Measurements from ENCODE around the gene GJA5.

DNA sequence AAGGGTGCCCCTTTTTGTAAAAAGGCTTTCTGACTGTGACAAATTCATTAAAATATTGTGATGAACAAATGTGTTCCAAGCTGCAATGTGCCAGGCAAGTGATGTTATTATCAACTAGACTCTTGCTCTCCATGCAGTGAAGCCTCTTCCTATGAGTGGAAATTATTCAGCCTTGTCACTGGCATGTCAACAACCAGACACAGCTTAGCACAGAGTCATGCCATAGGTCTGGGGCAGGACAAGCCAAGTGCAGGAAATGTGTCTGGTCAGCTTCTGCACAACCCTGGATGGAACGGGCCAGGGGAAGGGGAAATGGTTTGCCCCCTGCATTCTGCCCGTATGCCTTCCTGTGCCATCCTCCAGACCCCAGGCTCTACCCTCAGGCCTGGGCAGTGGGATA lies 27.4 kb upstream of the GJA5 start:
- TF ChIP-seq, protein P1, sequence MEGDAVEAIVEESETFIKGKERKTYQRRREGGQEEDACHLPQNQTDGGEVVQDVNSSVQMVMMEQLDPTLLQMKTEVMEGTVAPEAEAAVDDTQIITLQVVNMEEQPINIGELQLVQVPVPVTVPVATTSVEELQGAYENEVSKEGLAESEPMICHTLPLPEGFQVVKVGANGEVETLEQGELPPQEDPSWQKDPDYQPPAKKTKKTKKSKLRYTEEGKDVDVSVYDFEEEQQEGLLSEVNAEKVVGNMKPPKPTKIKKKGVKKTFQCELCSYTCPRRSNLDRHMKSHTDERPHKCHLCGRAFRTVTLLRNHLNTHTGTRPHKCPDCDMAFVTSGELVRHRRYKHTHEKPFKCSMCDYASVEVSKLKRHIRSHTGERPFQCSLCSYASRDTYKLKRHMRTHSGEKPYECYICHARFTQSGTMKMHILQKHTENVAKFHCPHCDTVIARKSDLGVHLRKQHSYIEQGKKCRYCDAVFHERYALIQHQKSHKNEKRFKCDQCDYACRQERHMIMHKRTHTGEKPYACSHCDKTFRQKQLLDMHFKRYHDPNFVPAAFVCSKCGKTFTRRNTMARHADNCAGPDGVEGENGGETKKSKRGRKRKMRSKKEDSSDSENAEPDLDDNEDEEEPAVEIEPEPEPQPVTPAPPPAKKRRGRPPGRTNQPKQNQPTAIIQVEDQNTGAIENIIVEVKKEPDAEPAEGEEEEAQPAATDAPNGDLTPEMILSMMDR (IDR thresholded peaks at IDR 0.05; ENCODE audit: insufficient read depth, low read depth, low read length): no peak
- no peak for TF ChIP-seq EZH2 (IDR thresholded peaks at IDR 0.05; ENCODE audit: insufficient read depth, low read length)

Data from astrocyte (in vitro differentiated cells and primary cell).